B cell (primary cell): ENCODE data around the gene MYO1B. TPM values are rescaled to one million over a fixed set of nuclear protein-coding genes. Genes with fewer than 3 reads are reported as not detected.

Experiments
- ATAC-seq: fragments of 200-7000 bp; cut with Tn5 transposase; one replicate; pipeline ENCODE4 v1.10.0; 2021; ENCODE audit warnings: low read depth, mild to moderate bottlenecking, moderate number of reproducible peaks, moderate library complexity
- CTCF ChIA-PET: fragments of 350-600 bp; sonication (Branson Sonifier 250); formaldehyde crosslinking; loops from one replicate; lab custom pipeline; 2021; ENCODE audit warnings: antibody characterized with exemption, inconsistent platforms; lab: Charles Lee
- POLR2A ChIA-PET: fragments of 350-600 bp; sonication (Branson Sonifier 250); formaldehyde crosslinking; loops from one replicate; lab custom pipeline; 2021; ENCODE audit warnings: antibody characterized with exemption; lab: Charles Lee
- DNase-seq: peaks from one replicate; pipeline ENCODE4 v3.0.0; 2013
- H2AFZ ChIP-seq: 2 replicates; pipeline ENCODE4 v1.6.1; 2012; ENCODE audit warnings: mild to moderate bottlenecking, low read depth, low read length; ENCODE audit not compliant: insufficient read depth, poor library complexity, severe bottlenecking
- H3K27ac ChIP-seq, 2 donors: 1 replicate in 1 of 2; 2 replicates in 1 of 2; pipeline ENCODE4 v1.5.1; 2012 to 2013; ENCODE audit warnings: low read length in 2 of 2, mild to moderate bottlenecking in 2 of 2, moderate library complexity in 1 of 2
- H3K27me3 ChIP-seq, 4 experiments: fragments of 200-600 bp in 1 of 4; sonication (generic) in 1 of 4; replicated peaks in 1 of 4; 1 replicate in 2 of 4; 2 replicates in 2 of 4; pipeline versions ENCODE4 v1.6.1 to v1.7.0; 2013 to 2016; ENCODE audit warnings: low read length in 3 of 4, mild to moderate bottlenecking in 2 of 4, mixed read lengths in 1 of 4, moderate library complexity in 1 of 4; ENCODE audit not compliant: insufficient read depth in 4 of 4, control insufficient read depth in 3 of 4; ENCODE audit errors: control extremely low read depth in 1 of 4
- H3K36me3 ChIP-seq, 2 experiments: replicated peaks in 1 of 2; 1 replicate in 1 of 2; 2 replicates in 1 of 2; pipeline versions ENCODE4 v1.6.1 to v1.7.1; 2013; ENCODE audit warnings: low read length in 1 of 2; ENCODE audit not compliant: insufficient read depth in 2 of 2, control insufficient read depth in 1 of 2; ENCODE audit errors: control extremely low read depth in 1 of 2, extremely low read depth in 1 of 2
- H3K4me1 ChIP-seq, 2 donors: fragments of 200-600 bp in 1 of 2; sonication (generic) in 1 of 2; 1 replicate in 1 of 2; 2 replicates in 1 of 2; pipeline versions ENCODE4 v1.5.1 to v1.6.1; 2013 to 2017; ENCODE audit warnings: low read length in 2 of 2; ENCODE audit not compliant: control insufficient read depth in 2 of 2, insufficient read depth in 2 of 2
- H3K4me2 ChIP-seq: replicated peaks from 2 replicates; pipeline ENCODE3; 2012; ENCODE audit warnings: mild to moderate bottlenecking, low read depth, low read length; ENCODE audit not compliant: poor library complexity, severe bottlenecking
- H3K4me3 ChIP-seq, 5 experiments: fragments of 200-600 bp in 1 of 5; sonication (generic) in 1 of 5; 1 replicate in 3 of 5; 2 replicates in 2 of 5; pipeline versions ENCODE4 v1.5.1 to v1.7.0; 2011 to 2016; ENCODE audit warnings: low read length in 4 of 5, mild to moderate bottlenecking in 4 of 5, low read depth in 2 of 5, control low read depth in 1 of 5, moderate library complexity in 1 of 5; ENCODE audit not compliant: insufficient read depth in 1 of 5; ENCODE audit errors: control extremely low read depth in 1 of 5, extremely low read depth in 1 of 5
- H3K79me2 ChIP-seq: fragments of 200-600 bp; sonication (generic); one replicate; pipeline ENCODE4 v1.6.0; 2016; ENCODE audit warnings: low read length; ENCODE audit not compliant: control insufficient read depth, insufficient read depth
- H3K9ac ChIP-seq: fragments of 200-600 bp; sonication (generic); 2 replicates; pipeline ENCODE4 v1.6.1; 2017; ENCODE audit warnings: mild to moderate bottlenecking, low read length, moderate library complexity
- H3K9me3 ChIP-seq, 3 donors: one replicate each; pipeline versions ENCODE4 v1.6.1 to v1.7.1; 2013; ENCODE audit warnings: low read length in 2 of 3; ENCODE audit not compliant: control insufficient read depth in 2 of 3, insufficient read depth in 1 of 3; ENCODE audit errors: control extremely low read depth in 1 of 3
- H4K20me1 ChIP-seq: 2 replicates; pipeline ENCODE4 v1.6.0; 2012; ENCODE audit warnings: mild to moderate bottlenecking, low read length; ENCODE audit not compliant: insufficient read depth, control insufficient read depth, poor library complexity, severe bottlenecking
- H3K27ac Mint-ChIP-seq: one replicate; pipeline ENCODE4 v1.8.0; 2021; ENCODE audit warnings: mixed read lengths
- H3K27me3 Mint-ChIP-seq: one replicate; pipeline ENCODE4 v1.8.0; 2021; ENCODE audit warnings: mixed read lengths
- H3K4me1 Mint-ChIP-seq: one replicate; pipeline ENCODE4 v1.8.0; 2021; ENCODE audit warnings: mixed read lengths
- H3K4me3 Mint-ChIP-seq: one replicate; pipeline ENCODE4 v1.8.0; 2021; ENCODE audit warnings: mixed read lengths
- H3K9me3 Mint-ChIP-seq: one replicate; pipeline ENCODE4 v1.8.0; 2022; ENCODE audit warnings: mixed read lengths; ENCODE audit not compliant: insufficient read depth
- CTCF ChIP-seq: fragments of 200-600 bp; IDR thresholded peaks from one replicate; pipeline ENCODE4 v1.8.0; 2022; ENCODE audit warnings: antibody characterized with exemption, mild to moderate bottlenecking
- EZH2 ChIP-seq: IDR thresholded peaks from 2 replicates; pipeline ENCODE4 v1.6.1; 2012; ENCODE audit warnings: borderline replicate concordance, low read depth, mild to moderate bottlenecking, moderate library complexity, low read length; ENCODE audit not compliant: insufficient read depth, poor library complexity, severe bottlenecking
- WGBS: methylation state at CpG from one replicate; pipeline ENCODE4 v1.1.5; 2013; ENCODE audit warnings: missing lambda C conversion rate; ENCODE audit not compliant: insufficient coverage; 5-methylcytosine and 5-hydroxymethylcytosine counted together
- intact Hi-C: fragments of 100-400 bp; cut with micrococcal nuclease; formaldehyde crosslinking; loops from one replicate; pipeline ENCODE4 v1.10.0; 2022
- polyA plus RNA-seq: library from polyadenylated mRNA; depleted of rRNA; stranded (reverse); fragments of >200 nt; gene quantifications from 2 replicates; pipeline ENCODE4 v1.2.3, GENCODE V29; 2012
- total RNA-seq, 2 donors: library from RNA; stranded (reverse); fragments of 120-200 nt in 1 of 2; gene quantifications; 1 replicate in 1 of 2; 2 replicates in 1 of 2; pipeline versions ENCODE4 v1.2.3 to v1.2.4, GENCODE V29; 2013 to 2022

Gene MYO1B
- total and polyA plus RNA-seq, 2 donors (not counting 1 experiment from before 2014, with no cell fraction given): 0.67 to 4.4 TPM

- Histone ChIP-seq H3K9me3 (no peaks in the 10 kb centered on the region), H3K36me3 (no peaks in the 10 kb centered on the region), H3K4me1 (no peaks in the 10 kb centered on the region), H3K9ac (no peak overlapping the region), H3K4me2 (no peak overlapping the region), H2AFZ (no peak overlapping the region), H4K20me1 (no peaks in the 10 kb centered on the region), H3K27ac (no peak overlapping the region), H3K79me2 (no peaks in the 10 kb centered on the region), H3K4me3 (no peak overlapping the region), H3K27me3 (no peaks in the 10 kb centered on the region)
- TF ChIP-seq CTCF: no peak
- no peak for TF ChIP-seq EZH2
- ATAC-seq: no peak
- ChIA-PET POLR2A (no interaction called here), CTCF (no interaction called here)
- intact Hi-C loops: loop anchor here (5.0 kb wide), 1 partner anchor 288 kb away; no protein-coding TSS in a partner anchor
- no peak overlapping the region for H3K27ac Mint-ChIP-seq
- H3K4me1 Mint-ChIP-seq: peaks cover 4% of the 10 kb centered on the region
- no CpG with 5 or more reads among the region's 1 CpG for WGBS
- H3K9me3 Mint-ChIP-seq: no peaks in the 10 kb centered on the region
- H3K4me3 Mint-ChIP-seq: no peak overlapping the region
- no peaks in the 10 kb centered on the region for H3K27me3 Mint-ChIP-seq
- no peak for DNase-seq
Observed at GRCh38 chr2:191234376-191234775, 10.8 kb upstream of the MYO1B start.

GRCh38 chr2:191240871-191241270 lies 4.3 kb upstream of the MYO1B start:
- H3K27ac ChIP-seq: no peak overlapping the region
- H3K4me2 ChIP-seq: no peak overlapping the region
- no peak overlapping the region for H3K4me3 ChIP-seq
- no peak overlapping the region for H3K27ac Mint-ChIP-seq
- intact Hi-C loops: loop anchor here (10.0 kb wide), 1 partner anchor 124 kb away; no protein-coding TSS in a partner anchor
- ATAC-seq: no peak
- no peaks in the 10 kb centered on the region for H3K36me3 ChIP-seq
- no peak overlapping the region for H2AFZ ChIP-seq
- no peak for TF ChIP-seq EZH2
- no peak for TF ChIP-seq CTCF
- H3K4me1 ChIP-seq: peaks cover 0 to 13% of the 10 kb centered on the region in 2 donors
- ChIA-PET CTCF (interaction anchor here (3.1 kb wide), 1 partner anchor 23 kb away, joined by 14 read pairs; no protein-coding TSS in a partner anchor), POLR2A (no interaction called here)
- no peak overlapping the region for H3K4me3 Mint-ChIP-seq
- H3K9me3 Mint-ChIP-seq: peaks cover 2% of the 10 kb centered on the region
- H3K27me3 ChIP-seq: no peaks in the 10 kb centered on the region
- H4K20me1 ChIP-seq: no peaks in the 10 kb centered on the region
- no peaks in the 10 kb centered on the region for H3K27me3 Mint-ChIP-seq
- WGBS: 86% methylated on average over 2 of the region's 5 CpGs
- H3K79me2 ChIP-seq: no peaks in the 10 kb centered on the region
- no peak for DNase-seq
- peaks cover 0 to 3% (median 0%) of the 10 kb centered on the region in 3 donors for H3K9me3 ChIP-seq
- peaks cover 10% of the 10 kb centered on the region for H3K4me1 Mint-ChIP-seq
- no peak overlapping the region for H3K9ac ChIP-seq
